GM06990 (cell line): Measurements from ENCODE around the gene NCK1.

Experiments used
- DNase-seq: peaks from one replicate; pipeline ENCODE4 v3.0.0-alpha.2; 2011; ENCODE audit not compliant: insufficient read length; ENCODE audit errors: extremely low read depth
- H3K27me3 ChIP-seq: replicated peaks from 2 replicates; pipeline ENCODE4 v1.6.0; 2011; ENCODE audit warnings: low read length; ENCODE audit not compliant: control insufficient read depth, insufficient read depth
- H3K36me3 ChIP-seq: 2 replicates; pipeline ENCODE4 v1.5.1; 2011; ENCODE audit warnings: low read length; ENCODE audit not compliant: control insufficient read depth, insufficient read depth
- H3K4me3 ChIP-seq: replicated peaks from 2 replicates; pipeline ENCODE4 v1.5.1; 2011; ENCODE audit warnings: low read depth, mild to moderate bottlenecking, control low read depth, low read length
- TF ChIP-seq, protein P1 (sequence below): IDR thresholded peaks from 2 replicates; pipeline ENCODE4 v1.5.1; 2011; ENCODE audit warnings: low read length, control low read depth, mild to moderate bottlenecking, inconsistent platforms; ENCODE audit not compliant: insufficient read depth, poor library complexity, severe bottlenecking

NCK1 gene

DNA sequence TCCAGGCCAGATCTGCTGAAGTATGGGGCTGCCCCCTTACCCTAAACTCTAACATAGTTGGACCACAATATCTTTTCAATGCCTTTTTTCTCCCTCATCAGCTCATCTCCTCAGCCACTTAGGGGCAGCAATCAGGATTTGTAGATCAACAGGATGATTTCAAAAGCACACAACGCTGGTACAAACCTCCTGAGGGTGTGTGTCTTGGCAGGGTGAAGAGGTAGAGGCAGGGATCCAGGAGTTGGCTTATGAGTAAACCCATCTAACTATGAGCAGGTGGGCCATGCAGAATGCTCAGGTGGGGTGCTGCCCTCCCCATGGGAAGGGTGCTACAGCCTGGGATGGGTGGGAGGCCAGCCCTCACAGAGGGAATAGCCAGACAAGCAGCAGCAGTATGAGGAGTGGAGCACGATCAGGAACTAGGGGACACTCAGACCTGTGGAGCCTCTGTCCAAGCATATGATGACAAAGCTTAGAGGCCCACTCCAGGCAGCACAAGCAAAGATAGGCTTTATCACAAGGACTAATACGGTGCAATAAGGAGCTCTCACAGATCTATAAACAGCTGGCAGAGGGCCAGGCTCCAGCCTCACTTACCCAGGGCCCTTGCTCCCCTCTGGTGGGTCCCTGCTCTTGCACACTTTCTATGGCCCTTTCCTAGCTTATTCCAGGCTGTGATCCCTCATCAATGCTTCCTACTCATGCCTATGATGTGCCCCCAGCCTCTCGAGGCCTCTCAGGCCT is 127.9 kb downstream of the NCK1 start:
- Histone ChIP-seq H3K36me3 (no peaks in the 10 kb centered on the region), H3K4me3 (no peak overlapping the region), H3K27me3 (no peaks in the 10 kb centered on the region)
- DNase-seq: no peak
- TF ChIP-seq, protein P1, sequence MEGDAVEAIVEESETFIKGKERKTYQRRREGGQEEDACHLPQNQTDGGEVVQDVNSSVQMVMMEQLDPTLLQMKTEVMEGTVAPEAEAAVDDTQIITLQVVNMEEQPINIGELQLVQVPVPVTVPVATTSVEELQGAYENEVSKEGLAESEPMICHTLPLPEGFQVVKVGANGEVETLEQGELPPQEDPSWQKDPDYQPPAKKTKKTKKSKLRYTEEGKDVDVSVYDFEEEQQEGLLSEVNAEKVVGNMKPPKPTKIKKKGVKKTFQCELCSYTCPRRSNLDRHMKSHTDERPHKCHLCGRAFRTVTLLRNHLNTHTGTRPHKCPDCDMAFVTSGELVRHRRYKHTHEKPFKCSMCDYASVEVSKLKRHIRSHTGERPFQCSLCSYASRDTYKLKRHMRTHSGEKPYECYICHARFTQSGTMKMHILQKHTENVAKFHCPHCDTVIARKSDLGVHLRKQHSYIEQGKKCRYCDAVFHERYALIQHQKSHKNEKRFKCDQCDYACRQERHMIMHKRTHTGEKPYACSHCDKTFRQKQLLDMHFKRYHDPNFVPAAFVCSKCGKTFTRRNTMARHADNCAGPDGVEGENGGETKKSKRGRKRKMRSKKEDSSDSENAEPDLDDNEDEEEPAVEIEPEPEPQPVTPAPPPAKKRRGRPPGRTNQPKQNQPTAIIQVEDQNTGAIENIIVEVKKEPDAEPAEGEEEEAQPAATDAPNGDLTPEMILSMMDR: no peak

DNA sequence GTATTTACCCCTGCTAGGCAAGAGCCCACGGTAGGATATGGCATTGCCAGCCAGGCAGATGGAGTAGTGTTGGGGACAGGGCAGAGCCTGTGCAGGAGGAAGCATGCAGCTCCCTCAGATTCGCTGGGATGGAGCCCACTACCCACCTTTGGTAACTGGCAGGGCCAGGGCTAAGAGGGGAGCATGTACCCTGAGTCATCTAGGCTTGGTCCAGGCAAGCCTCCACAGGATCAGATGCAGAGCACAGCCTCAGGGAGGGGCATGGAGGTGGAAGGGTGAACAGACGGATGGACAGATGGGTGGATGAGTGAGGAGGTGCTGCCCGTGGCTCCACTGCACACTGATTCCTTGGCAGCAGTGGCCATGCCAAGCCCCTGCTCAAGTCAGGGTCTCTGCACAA is 128.8 kb downstream of the NCK1 start:
- TF ChIP-seq, protein P1: no peak
- DNase-seq: no peak
- Histone ChIP-seq H3K27me3 (no peaks in the 10 kb centered on the region), H3K36me3 (no peaks in the 10 kb centered on the region), H3K4me3 (no peak overlapping the region)

DNA sequence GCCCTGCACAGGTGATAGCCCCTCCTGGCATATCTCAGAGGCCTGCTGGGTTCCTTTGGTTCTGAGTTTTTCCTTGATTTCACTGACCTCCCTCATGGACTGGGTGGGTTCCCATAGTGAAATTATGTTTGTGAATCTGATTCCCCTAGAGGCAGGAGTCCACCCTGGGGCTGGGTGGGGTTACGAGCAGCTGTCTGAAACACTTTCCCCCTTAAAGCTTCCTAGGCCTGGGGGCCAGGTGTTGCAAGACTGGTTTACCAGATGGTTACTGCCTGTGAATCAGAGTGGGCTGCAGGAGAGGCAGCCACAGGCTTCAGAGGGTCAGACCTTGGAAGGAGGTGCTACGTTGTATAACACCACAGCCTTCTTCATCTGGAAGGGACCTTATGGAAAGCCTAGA is 130.1 kb downstream of the NCK1 start:
- Histone ChIP-seq H3K4me3 (no peak overlapping the region), H3K27me3 (no peaks in the 10 kb centered on the region), H3K36me3 (no peaks in the 10 kb centered on the region)
- TF ChIP-seq, protein P1: no peak
- DNase-seq: no peak

DNA sequence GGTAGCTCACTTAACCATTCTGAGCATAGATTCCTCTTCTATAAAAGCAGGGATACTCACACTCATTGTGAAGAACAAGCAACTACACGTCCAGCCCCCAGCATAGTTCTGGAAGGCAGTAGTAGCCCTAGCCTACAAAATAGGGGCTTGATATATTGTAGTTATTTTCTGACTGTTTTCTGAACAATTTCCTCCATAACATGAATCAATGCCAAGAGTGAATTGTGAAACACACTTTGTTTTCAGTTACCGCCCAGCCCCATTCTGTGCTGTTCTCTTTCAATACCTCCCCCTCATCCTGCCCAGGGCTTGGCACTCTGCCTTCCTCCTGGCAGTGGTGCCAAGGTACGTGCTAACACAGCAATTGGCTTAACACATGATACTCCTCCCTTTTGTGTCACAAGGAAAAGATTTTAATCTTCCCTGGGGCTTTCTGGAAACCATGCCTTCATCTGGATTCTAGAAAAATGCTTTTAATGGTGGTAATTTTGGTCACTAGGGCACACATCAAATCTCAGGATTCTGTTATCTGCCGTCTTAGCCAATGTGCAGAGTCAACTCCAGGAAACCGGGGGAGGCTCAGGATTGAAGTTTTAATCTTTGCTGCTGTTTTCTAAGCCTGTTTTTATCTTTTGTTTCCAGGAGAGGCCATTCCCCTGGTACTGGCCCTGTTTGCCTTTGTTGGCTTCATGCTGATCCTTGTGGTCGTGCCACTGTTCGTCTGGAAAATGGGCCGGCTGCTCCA is 132.9 kb downstream of the NCK1 start:
- Histone ChIP-seq H3K36me3 (no peaks in the 10 kb centered on the region), H3K4me3 (no peak overlapping the region), H3K27me3 (no peaks in the 10 kb centered on the region)
- TF ChIP-seq, protein P1: no peak
- no peak for DNase-seq

DNA sequence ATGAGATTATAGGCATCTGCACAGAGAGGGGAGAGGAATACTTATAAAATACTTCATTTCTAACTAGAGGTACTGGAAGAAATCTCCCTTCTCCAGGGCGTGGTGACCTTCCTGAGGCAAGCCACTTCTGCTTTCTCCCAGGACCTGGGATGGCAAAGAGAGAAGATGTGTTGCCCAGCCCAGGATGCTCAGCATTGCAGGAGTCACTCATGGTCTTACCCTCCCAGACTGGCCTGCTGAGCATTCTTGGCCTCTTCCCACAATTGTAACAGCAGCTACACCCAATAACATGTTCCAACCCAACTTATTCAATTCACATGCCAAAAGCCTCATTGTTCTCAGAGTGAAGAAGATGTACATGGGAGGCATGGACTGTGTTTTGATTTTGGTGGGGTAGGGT is 133.6 kb downstream of the NCK1 start:
- H3K4me3 ChIP-seq: no peak overlapping the region
- no peak for DNase-seq
- no peaks in the 10 kb centered on the region for H3K36me3 ChIP-seq
- TF ChIP-seq, protein P1: no peak
- no peaks in the 10 kb centered on the region for H3K27me3 ChIP-seq
